GM21529 (cell line): ENCODE data around the gene MATR3.
A peak's percentile ranks its signal among the peaks of the same experiment; 100 is the strongest.
"Not testable (repeated sequence)": the region's sequence is repeated elsewhere in the genome, so short reads cannot be mapped to it uniquely, and the experiment has no call there.

Source experiments
- ATAC-seq: cut with Tn5 transposase; IDR thresholded peaks from one replicate; pipeline ENCODE4 v1.9.1; 2021; ENCODE audit not compliant: unreplicated experiment

The MATR3 gene

GRCh38 chr5:139293507-139294373, at the start of gene MATR3:
Gene MATR3 (plus strand): TSS chr5:139293740. CDS start chr5:139307416, 13,676 bp downstream.
- peak; percentile 74 for ATAC-seq

- ATAC-seq, result no peak
Measured at GRCh38 chr5:139245637-139246339, 47.8 kb upstream of the MATR3 start.

GRCh38 chr5:139246394-139246793, 47.1 kb upstream of the MATR3 start:
- no peak for ATAC-seq

GRCh38 chr5:139248826-139249453, 44.6 kb upstream of the MATR3 start:
- ATAC-seq, result no peak

GRCh38 chr5:139251281-139251687, 42.3 kb upstream of the MATR3 start:
- ATAC-seq, result no peak

GRCh38 chr5:139251695-139252288, 41.7 kb upstream of the MATR3 start:
- no peak for ATAC-seq

- ATAC-seq, result no peak
Measured at GRCh38 chr5:139253115-139253514, 40.4 kb upstream of the MATR3 start.

GRCh38 chr5:139256820-139257219, 36.7 kb upstream of the MATR3 start:
- ATAC-seq, result no peak

- no peak for ATAC-seq
Measured at GRCh38 chr5:139262059-139262741, 31.3 kb upstream of the MATR3 start.

GRCh38 chr5:139262742-139263445, 30.6 kb upstream of the MATR3 start:
- ATAC-seq, result peak; percentile 67

- ATAC-seq, result no peak
Measured at GRCh38 chr5:139263536-139263935, 30.0 kb upstream of the MATR3 start.

GRCh38 chr5:139263946-139264345, 29.6 kb upstream of the MATR3 start:
- no peak for ATAC-seq

GRCh38 chr5:139265001-139265400, 28.5 kb upstream of the MATR3 start:
- no peak for ATAC-seq

- no peak for ATAC-seq
Measured at GRCh38 chr5:139266236-139266635, 27.3 kb upstream of the MATR3 start.

GRCh38 chr5:139267481-139267880, 26.1 kb upstream of the MATR3 start:
- no peak for ATAC-seq

GRCh38 chr5:139268364-139269202, 25.0 kb upstream of the MATR3 start:
- no peak for ATAC-seq

- not testable (repeated sequence) for ATAC-seq
Measured at GRCh38 chr5:139270718-139271117, 22.8 kb upstream of the MATR3 start.

- no peak for ATAC-seq
Measured at GRCh38 chr5:139271201-139272027, 22.1 kb upstream of the MATR3 start.
